Right lobe of liver (tissue), 4 donors: ENCODE measurements around the gene CGB1.

ENCODE experiments used
- POLR2A ChIP-seq: fragments of 450-650 bp; IDR thresholded peaks from one replicate; pipeline ENCODE4 v1.6.1; 2017; ENCODE audit warnings: antibody characterized with exemption, mild to moderate bottlenecking
- TF ChIP-seq, protein P1 (sequence below), 4 donors: fragments of 200-600 bp in 3 of 4; fragments of 450-650 bp in 1 of 4; IDR thresholded peaks; one replicate each; pipeline versions ENCODE4 v1.5.1 to v1.8.0; 2016 to 2022; ENCODE audit warnings: antibody characterized with exemption in 4 of 4, mild to moderate bottlenecking in 2 of 4
- donor health status: DM: no; HTN: no; CAD: no.
- donor health status: DM: no; HTN: no; CAD: no.
- donor health status: DM: no; HTN: yes; CAD: no.

DNA sequence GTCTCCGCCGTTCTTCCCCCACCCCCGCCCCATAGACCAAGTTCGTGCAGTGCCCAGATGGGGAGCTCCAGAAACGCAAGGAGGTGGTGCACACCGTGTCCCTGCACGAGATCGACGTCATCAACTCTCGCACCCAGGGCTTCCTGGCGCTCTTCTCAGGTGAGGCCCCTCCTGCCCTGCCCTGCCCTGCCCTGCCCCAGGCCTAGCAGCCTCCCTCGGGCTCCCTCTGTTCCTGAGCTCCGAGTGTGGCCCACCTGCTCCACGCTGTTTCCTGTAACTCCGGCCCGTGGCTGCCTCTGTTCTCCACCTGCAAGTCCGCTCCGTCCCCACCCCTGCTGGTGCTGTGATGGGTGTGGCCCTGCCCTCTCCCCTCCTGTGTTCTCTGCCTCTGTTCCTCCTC is 26.2 kb downstream of the CGB1 start:
- TF ChIP-seq, protein P1, sequence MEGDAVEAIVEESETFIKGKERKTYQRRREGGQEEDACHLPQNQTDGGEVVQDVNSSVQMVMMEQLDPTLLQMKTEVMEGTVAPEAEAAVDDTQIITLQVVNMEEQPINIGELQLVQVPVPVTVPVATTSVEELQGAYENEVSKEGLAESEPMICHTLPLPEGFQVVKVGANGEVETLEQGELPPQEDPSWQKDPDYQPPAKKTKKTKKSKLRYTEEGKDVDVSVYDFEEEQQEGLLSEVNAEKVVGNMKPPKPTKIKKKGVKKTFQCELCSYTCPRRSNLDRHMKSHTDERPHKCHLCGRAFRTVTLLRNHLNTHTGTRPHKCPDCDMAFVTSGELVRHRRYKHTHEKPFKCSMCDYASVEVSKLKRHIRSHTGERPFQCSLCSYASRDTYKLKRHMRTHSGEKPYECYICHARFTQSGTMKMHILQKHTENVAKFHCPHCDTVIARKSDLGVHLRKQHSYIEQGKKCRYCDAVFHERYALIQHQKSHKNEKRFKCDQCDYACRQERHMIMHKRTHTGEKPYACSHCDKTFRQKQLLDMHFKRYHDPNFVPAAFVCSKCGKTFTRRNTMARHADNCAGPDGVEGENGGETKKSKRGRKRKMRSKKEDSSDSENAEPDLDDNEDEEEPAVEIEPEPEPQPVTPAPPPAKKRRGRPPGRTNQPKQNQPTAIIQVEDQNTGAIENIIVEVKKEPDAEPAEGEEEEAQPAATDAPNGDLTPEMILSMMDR (IDR thresholded peaks at IDR 0.05): no peak
- TF ChIP-seq POLR2A: no peak
